NCI-H82 (cell line): ENCODE results near the gene PLXNA4.
"Not testable (repeated sequence)": the region's sequence is repeated elsewhere in the genome, so short reads cannot be mapped to it uniquely, and the experiment has no call there.

Experiments
- DNase-seq: peaks from one replicate; lab custom pipeline; 2025; lab: John Stamatoyannopoulos, UW

PLXNA4 gene

GRCh38 chr7:132177708-132178401 lies 398.4 kb downstream of the PLXNA4 start:
- DNase-seq, result no peak

GRCh38 chr7:132176719-132177118 lies 399.6 kb downstream of the PLXNA4 start:
- no peak for DNase-seq

GRCh38 chr7:132171130-132171576 lies 405.1 kb downstream of the PLXNA4 start:
- DNase-seq, result no peak

GRCh38 chr7:132169730-132170129 lies 406.5 kb downstream of the PLXNA4 start:
- no peak for DNase-seq

- no peak for DNase-seq
These were observed 408.0 kb downstream of the PLXNA4 start for GRCh38 chr7:132168239-132168638.

GRCh38 chr7:132165695-132166094 lies 410.6 kb downstream of the PLXNA4 start:
- not testable (repeated sequence) for DNase-seq

- no peak for DNase-seq
These were observed 411.6 kb downstream of the PLXNA4 start for GRCh38 chr7:132164558-132165125.

GRCh38 chr7:132162556-132163144 lies 413.6 kb downstream of the PLXNA4 start:
- peak; percentile 30 for DNase-seq

GRCh38 chr7:132161976-132162375 lies 414.3 kb downstream of the PLXNA4 start:
- peak; percentile 51 for DNase-seq

GRCh38 chr7:132161533-132161915 lies 414.7 kb downstream of the PLXNA4 start:
- no peak for DNase-seq

- peak; percentile 36 for DNase-seq
These were observed 415.4 kb downstream of the PLXNA4 start for GRCh38 chr7:132160611-132161532.

GRCh38 chr7:132158841-132159240 lies 417.4 kb downstream of the PLXNA4 start:
- no peak for DNase-seq

- DNase-seq, result peak; percentile 96
These were observed 418.1 kb downstream of the PLXNA4 start for GRCh38 chr7:132158166-132158565.

- no peak for DNase-seq
These were observed 420.6 kb downstream of the PLXNA4 start for GRCh38 chr7:132155715-132156114.

- peak; percentile 38 for DNase-seq
These were observed 421.4 kb downstream of the PLXNA4 start for GRCh38 chr7:132154695-132155471.

GRCh38 chr7:132154248-132154647 lies 422.0 kb downstream of the PLXNA4 start:
- peak; percentile 32 for DNase-seq

GRCh38 chr7:132152131-132152889 lies 424.0 kb downstream of the PLXNA4 start:
- DNase-seq, result no peak

GRCh38 chr7:132150711-132151110 lies 425.6 kb downstream of the PLXNA4 start:
- DNase-seq, result no peak

- peak; percentile 97 for DNase-seq
These were observed 426.6 kb downstream of the PLXNA4 start for GRCh38 chr7:132149436-132150304.

GRCh38 chr7:132148876-132149275 lies 427.4 kb downstream of the PLXNA4 start:
- no peak for DNase-seq
